ENCODE data around the gene ZNF343.

Gene ZNF343

DNA sequence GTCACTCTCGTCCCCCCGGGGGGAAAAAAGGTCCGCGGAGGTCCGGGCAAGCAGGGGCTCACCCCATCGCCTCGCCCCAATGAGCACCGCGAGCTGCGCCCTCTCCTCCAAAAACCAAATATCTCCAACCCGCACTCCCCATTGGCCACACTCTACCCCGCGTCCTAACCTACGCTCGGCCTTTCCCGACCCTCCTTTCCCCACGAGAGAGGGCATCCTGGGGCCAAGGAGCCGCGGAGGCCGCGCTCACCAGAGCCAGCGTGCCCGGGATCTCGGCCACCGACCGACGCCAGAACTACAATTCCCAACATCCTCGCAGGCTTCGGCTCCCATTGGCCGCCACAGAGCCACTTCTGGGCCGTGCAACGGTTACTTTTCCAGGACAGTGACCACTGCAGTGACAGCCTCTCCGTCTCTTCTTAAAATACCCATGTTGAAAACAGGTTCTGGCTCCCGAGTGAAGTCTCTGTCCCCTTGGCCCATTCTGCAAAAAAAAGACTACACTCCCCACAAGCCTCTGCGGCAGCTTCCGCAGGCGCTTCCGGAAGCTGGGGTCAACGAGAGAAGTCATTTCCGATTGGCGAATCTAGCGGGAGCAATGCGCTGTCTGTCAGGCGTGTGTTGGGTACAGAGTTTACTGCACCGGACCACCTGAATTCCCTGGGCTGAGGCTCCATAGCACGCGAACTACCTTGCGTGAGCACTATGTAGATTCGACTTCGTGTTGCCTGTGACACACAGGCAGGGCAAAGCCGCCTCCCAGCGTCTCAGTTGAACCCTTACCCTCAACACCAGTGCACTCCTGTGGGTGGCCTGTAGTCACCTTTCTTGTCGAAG is at the start of gene ZNF343:
Gene ZNF343 (minus strand): TSS at position 285 of the 837 bp plus-strand sequence. CDS start 15,020 bp downstream, outside the sequence.
- Mint-ChIP-seq H3K4me3 (peak within 1 kb of the TSS; percentile 97), H3K4me1 (ENCODE audit: low read depth) (peaks cover 19% of the 10 kb centered on the region), H3K9me3 (no peaks in the 10 kb centered on the region), H3K27me3 (peaks cover 9% of the 10 kb centered on the region), H3K36me3 (ENCODE audit: low read depth) (no peaks in the 10 kb centered on the region), H3K27ac (peak within 1 kb of the TSS; percentile 95)

DNA sequence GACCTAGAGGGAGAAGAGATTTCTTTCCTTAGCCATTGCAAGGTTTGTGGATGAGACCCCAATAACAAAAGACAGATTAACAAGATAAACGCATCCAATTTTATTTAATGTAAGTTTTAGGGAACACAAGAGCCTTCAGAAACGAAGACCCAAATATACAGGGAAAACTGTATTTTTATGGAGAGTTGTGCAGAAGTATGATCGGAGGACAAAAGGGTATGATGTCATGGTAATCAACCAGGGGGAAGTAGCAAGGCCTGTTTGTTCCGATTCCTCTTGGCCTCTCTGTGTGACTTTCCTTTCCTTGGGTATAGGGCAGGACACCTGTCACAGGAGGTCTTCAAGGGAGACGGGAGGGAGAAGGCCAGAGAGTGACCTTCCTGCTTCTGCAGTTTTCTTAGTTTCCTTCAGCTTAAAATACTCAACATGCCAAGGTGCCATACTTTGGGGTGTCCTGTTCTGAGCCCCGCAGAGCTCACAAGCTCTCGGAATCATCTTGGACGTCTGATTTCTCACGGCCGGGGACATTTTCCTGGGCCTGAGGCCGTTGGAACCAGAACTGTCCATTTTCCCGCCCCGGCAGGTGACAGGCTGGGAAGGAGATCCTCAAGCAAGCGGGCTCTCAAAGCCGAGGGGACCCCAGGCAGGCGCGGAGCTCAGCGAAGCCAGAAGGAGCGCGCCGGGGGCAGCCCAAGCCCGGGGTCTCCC is 49.3 kb upstream of the ZNF343 start:
- Mint-ChIP-seq H3K4me3 (no peak overlapping the region), H3K36me3 (ENCODE audit: low read depth) (no peaks in the 10 kb centered on the region), H3K4me1 (ENCODE audit: low read depth) (no peaks in the 10 kb centered on the region), H3K27me3 (peaks cover 64% of the 10 kb centered on the region), H3K27ac (no peak overlapping the region), H3K9me3 (no peaks in the 10 kb centered on the region)

DNA sequence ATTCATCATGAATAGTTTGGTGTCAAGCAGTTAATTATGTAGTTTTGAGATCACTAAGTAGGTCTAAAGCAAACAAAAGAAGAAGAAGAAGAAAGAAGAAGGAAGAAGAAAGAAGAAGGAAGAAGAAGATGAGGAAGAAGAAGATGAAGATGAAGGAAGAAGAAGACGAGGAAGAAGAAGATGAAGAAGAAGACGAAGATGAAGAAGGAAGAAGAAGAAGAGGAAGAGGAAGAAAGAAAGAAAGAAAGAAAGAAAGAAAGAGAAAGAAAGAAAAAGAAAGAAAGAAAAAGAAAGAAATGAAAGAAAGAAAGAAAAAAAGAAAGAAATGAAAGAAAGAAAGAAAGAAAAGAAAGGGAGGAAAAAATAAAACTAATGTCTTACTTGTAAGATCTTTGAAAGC is 36.9 kb upstream of the ZNF343 start:
- Mint-ChIP-seq H3K9me3 (no peaks in the 10 kb centered on the region), H3K27ac (no peak overlapping the region), H3K4me1 (ENCODE audit: low read depth) (no peaks in the 10 kb centered on the region), H3K36me3 (ENCODE audit: low read depth) (no peaks in the 10 kb centered on the region), H3K4me3 (no peak overlapping the region), H3K27me3 (peaks cover 50% of the 10 kb centered on the region)

DNA sequence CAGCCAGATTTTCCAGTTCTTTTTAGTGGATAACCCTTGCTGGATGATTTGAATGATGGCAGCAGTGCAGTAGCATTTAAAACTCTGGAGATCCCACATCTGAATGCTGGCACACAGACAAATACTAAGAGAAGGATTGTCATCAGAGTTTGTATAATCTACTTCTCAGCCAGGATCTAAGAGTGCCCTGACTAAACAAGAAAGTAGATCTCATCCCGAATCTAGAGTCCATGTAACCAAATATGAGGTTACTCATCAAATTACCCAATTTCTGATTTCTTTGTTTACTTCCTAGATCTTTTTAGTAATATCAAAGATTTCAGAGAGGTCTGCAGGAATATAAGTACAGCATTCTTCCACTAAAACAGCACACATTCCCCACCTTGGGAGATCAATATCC is 35.5 kb upstream of the ZNF343 start:
- Mint-ChIP-seq H3K27ac (no peak overlapping the region), H3K27me3 (peaks cover 51% of the 10 kb centered on the region), H3K36me3 (ENCODE audit: low read depth) (no peaks in the 10 kb centered on the region), H3K4me3 (no peak overlapping the region), H3K4me1 (ENCODE audit: low read depth) (no peaks in the 10 kb centered on the region), H3K9me3 (no peaks in the 10 kb centered on the region)

DNA sequence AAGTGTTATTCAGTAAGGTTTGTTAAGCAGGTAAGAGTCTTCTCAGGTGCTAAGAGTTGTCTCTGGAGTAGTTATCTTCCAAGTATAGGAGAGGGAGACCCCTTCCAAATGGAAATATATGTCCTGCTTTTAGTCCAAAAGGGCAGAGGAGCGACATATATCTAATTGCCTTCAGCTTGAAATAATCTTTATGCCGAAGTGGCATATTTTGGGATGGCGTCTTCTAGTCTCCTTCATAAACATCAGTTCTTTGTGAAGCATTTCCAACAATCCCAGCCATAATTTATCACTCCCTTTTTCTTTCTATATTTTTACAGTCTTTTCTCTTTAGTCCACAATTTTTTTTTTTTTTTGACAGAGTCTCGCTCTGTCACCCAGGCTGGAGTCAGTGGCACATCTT is 33.6 kb upstream of the ZNF343 start:
- no peaks in the 10 kb centered on the region for H3K36me3 Mint-ChIP-seq (ENCODE audit: low read depth)
- H3K4me3 Mint-ChIP-seq: no peak overlapping the region
- H3K27me3 Mint-ChIP-seq: peaks cover 50% of the 10 kb centered on the region
- H3K9me3 Mint-ChIP-seq: no peaks in the 10 kb centered on the region
- no peak overlapping the region for H3K27ac Mint-ChIP-seq
- H3K4me1 Mint-ChIP-seq (ENCODE audit: low read depth): no peaks in the 10 kb centered on the region

DNA sequence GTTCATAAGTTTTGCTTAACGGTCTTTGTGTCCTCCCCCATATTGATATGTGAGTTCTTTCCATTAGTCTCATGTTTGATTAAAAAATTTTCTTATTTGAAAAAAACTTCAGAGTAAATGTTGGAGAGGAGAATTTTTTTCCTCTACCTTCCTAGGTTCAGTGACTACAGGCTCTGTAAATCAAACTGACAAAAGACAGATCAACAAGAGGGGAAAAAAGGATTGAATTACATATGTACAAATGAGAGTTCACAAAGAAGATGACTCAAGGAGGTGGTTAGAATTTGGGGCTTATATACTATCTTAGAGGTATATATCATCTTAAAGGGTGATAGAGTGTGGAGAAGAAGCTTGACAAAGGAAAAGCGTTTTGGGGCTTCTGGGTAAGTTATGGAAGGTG is 33.2 kb upstream of the ZNF343 start:
- Mint-ChIP-seq H3K27me3 (peaks cover 46% of the 10 kb centered on the region), H3K36me3 (ENCODE audit: low read depth) (no peaks in the 10 kb centered on the region), H3K4me3 (no peak overlapping the region), H3K9me3 (no peaks in the 10 kb centered on the region), H3K27ac (no peak overlapping the region), H3K4me1 (ENCODE audit: low read depth) (no peaks in the 10 kb centered on the region)

GRCh38 chr20:2538931-2539720 is 30.4 kb upstream of the ZNF343 start:
- H3K4me1 Mint-ChIP-seq (ENCODE audit: low read depth): no peaks in the 10 kb centered on the region
- H3K4me3 Mint-ChIP-seq: no peak overlapping the region
- no peaks in the 10 kb centered on the region for H3K36me3 Mint-ChIP-seq (ENCODE audit: low read depth)
- H3K9me3 Mint-ChIP-seq: no peaks in the 10 kb centered on the region
- H3K27me3 Mint-ChIP-seq: peaks cover 33% of the 10 kb centered on the region
- H3K27ac Mint-ChIP-seq: no peak overlapping the region

DNA sequence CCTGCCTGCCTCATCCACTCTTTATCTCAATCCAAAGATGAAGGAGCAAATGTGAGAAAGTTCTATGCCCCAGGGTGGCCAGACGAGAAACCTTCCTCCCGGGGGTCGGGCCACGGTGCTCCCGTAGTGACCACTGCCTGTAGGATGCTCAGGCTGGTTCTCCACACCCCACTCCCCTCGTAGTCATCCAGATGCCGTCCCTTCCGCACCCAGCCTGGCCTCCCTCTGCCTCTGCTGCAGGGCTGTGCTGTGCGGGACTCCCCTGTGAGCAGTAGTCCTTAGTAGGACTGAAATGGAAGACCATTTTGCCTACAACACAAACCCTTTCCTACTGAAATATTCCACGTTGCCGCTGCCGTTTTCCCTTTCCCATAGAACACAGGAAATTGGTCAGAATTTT is 29.6 kb upstream of the ZNF343 start:
- H3K4me1 Mint-ChIP-seq (ENCODE audit: low read depth): no peaks in the 10 kb centered on the region
- H3K27ac Mint-ChIP-seq: no peak overlapping the region
- H3K9me3 Mint-ChIP-seq: no peaks in the 10 kb centered on the region
- H3K36me3 Mint-ChIP-seq (ENCODE audit: low read depth): no peaks in the 10 kb centered on the region
- peaks cover 36% of the 10 kb centered on the region for H3K27me3 Mint-ChIP-seq
- H3K4me3 Mint-ChIP-seq: no peak overlapping the region

DNA sequence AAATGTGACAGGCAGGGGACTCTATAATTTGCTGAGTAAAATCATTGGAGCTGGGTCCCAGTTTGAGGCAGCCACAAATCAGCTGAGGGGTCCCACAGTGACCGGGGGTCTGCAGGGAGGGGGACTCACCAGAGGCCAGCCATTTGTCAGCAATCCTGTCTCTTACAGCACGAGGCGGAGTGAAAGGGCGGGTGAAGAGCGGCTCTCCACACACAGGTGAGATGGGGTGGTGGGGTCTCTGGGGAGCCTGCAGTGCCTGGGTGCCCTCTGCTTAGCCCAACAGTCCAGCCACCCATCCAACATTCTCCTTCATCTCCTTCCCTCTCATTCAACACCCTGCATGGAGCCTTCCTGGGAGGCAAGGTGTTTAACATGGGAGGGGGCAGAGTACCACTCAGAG is 28.4 kb upstream of the ZNF343 start:
- Mint-ChIP-seq H3K4me1 (ENCODE audit: low read depth) (no peaks in the 10 kb centered on the region), H3K4me3 (no peak overlapping the region), H3K27ac (no peak overlapping the region), H3K27me3 (peaks cover 32% of the 10 kb centered on the region), H3K9me3 (no peaks in the 10 kb centered on the region), H3K36me3 (ENCODE audit: low read depth) (no peaks in the 10 kb centered on the region)

- no peak within 1 kb of the TSS for H3K4me3 Mint-ChIP-seq
- H3K4me1 Mint-ChIP-seq (ENCODE audit: low read depth): no peaks in the 10 kb centered on the region
- no peaks in the 10 kb centered on the region for H3K36me3 Mint-ChIP-seq (ENCODE audit: low read depth)
- H3K27me3 Mint-ChIP-seq: peaks cover 28% of the 10 kb centered on the region
- H3K27ac Mint-ChIP-seq: no peak within 1 kb of the TSS
- H3K9me3 Mint-ChIP-seq: no peaks in the 10 kb centered on the region
These were observed 27.9 kb upstream of the ZNF343 start, which contains the start of gene TMC2 for GRCh38 chr20:2536560-2536986. TSS of gene TMC2 (plus strand) at chr20:2536573. CDS start at chr20:2536622, 49 bp downstream.

DNA sequence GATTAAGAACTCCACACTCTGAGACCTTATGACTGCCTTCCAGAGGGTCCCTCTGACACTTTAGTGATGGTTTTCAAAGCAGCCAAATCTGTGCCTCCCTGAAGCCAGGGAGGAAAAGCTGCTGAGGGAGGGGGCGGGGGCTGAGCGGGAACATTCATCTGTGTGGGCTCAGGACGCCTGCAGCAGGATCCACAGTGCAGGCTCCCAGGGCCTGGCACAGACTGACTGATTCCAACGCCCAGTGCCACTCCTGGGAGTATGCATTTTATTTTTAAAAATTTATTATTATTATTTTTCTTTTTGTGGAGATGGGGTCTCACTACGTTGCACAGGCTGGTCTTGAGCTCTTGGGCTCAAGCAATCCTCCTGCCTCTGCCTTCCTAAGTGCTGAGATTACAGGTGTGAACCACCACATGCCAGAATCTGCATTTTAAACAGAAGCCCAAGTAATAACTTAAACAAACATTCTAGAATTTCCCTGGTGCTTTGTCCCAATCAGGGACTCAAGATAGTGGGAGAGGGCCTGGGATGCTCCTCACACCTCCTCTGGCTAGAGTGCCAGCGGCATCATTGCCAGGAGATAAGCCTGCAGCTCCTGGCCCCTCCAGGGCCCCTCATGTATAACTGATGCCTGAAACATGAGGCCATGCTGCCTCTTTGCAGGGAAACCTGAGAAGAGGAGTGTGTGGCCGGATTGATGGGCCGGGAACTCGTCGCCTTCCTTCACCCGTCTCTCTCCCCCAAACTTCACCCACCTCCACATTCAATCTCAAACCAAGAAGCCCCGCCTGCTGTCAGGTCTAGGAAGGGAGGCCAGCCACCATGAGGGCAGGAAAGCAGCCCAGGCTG is 27.2 kb upstream of the ZNF343 start:
- H3K27ac Mint-ChIP-seq: no peak overlapping the region
- H3K9me3 Mint-ChIP-seq: no peaks in the 10 kb centered on the region
- H3K4me1 Mint-ChIP-seq (ENCODE audit: low read depth): no peaks in the 10 kb centered on the region
- no peak overlapping the region for H3K4me3 Mint-ChIP-seq
- H3K36me3 Mint-ChIP-seq (ENCODE audit: low read depth): no peaks in the 10 kb centered on the region
- H3K27me3 Mint-ChIP-seq: peaks cover 25% of the 10 kb centered on the region

- no peaks in the 10 kb centered on the region for H3K9me3 Mint-ChIP-seq
- H3K4me1 Mint-ChIP-seq (ENCODE audit: low read depth): peaks cover 9% of the 10 kb centered on the region
- H3K27me3 Mint-ChIP-seq: peaks cover 7% of the 10 kb centered on the region
- no peak overlapping the region for H3K27ac Mint-ChIP-seq
- no peak overlapping the region for H3K4me3 Mint-ChIP-seq
- H3K36me3 Mint-ChIP-seq (ENCODE audit: low read depth): no peaks in the 10 kb centered on the region
These were observed 24.4 kb upstream of the ZNF343 start for GRCh38 chr20:2533118-2533517.

- Mint-ChIP-seq H3K27me3 (peaks cover 3% of the 10 kb centered on the region), H3K9me3 (no peaks in the 10 kb centered on the region), H3K4me1 (ENCODE audit: low read depth) (peaks cover 24% of the 10 kb centered on the region), H3K4me3 (no peak overlapping the region), H3K27ac (no peak overlapping the region), H3K36me3 (ENCODE audit: low read depth) (no peaks in the 10 kb centered on the region)
These were observed 20.1 kb upstream of the ZNF343 start for GRCh38 chr20:2528671-2529271.

DNA sequence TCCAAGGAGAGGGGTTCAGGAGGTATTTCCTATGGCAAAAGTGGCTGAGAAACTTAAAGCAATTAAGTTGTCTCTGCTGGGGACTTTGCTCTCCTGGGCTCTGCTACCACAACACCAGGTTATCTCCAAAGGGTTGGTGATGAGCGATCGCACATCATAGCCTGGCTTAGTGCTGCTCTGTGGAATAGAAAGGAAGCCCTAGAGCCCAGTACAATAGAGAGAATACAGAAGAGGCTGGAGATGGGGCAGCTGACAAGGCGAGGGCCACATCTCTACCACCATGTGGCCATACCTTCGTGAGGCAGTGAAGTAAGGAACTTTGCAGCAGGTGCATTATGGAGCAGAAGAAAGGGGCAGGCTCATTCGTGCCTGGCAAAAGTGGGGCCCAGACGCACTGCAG is 19.0 kb upstream of the ZNF343 start:
- Mint-ChIP-seq H3K27ac (no peak overlapping the region), H3K27me3 (peaks cover 2% of the 10 kb centered on the region), H3K4me1 (ENCODE audit: low read depth) (peaks cover 24% of the 10 kb centered on the region), H3K4me3 (no peak overlapping the region), H3K36me3 (ENCODE audit: low read depth) (no peaks in the 10 kb centered on the region), H3K9me3 (no peaks in the 10 kb centered on the region)

Data from stimulated activated naive CD8-positive, alpha-beta T cell treated with anti-CD3 and anti-CD28 coated beads, Interleukin-15, Interleukin-2, amounts not matched to agents 100 ng/mL and 50 ng/mL, for 24 hours (primary cell).